ENCODE results near the gene ACHE.

The ACHE gene

GRCh38 chr7:100884736-100885439, 10.8 kb downstream of the ACHE start:
- no peak for DNase-seq (ENCODE audit: low spot score)

GRCh38 chr7:100882785-100883526, 12.7 kb downstream of the ACHE start:
- no peak for DNase-seq (ENCODE audit: low spot score)

- no peak for DNase-seq (ENCODE audit: low spot score)
Measured at GRCh38 chr7:100882201-100882600, 13.5 kb downstream of the ACHE start.

- no peak for DNase-seq (ENCODE audit: low spot score)
Measured at GRCh38 chr7:100881136-100881535, 14.6 kb downstream of the ACHE start.

GRCh38 chr7:100880645-100881044, 15.0 kb downstream of the ACHE start:
- DNase-seq (ENCODE audit: low spot score) = no peak

GRCh38 chr7:100879685-100880261, 15.9 kb downstream of the ACHE start:
- peak; percentile 39 for DNase-seq (ENCODE audit: low spot score)

- DNase-seq (ENCODE audit: low spot score) = no peak
Measured at GRCh38 chr7:100878685-100879084, 17.0 kb downstream of the ACHE start.

- DNase-seq (ENCODE audit: low spot score) = no peak
Measured at GRCh38 chr7:100878013-100878412, 17.7 kb downstream of the ACHE start.

GRCh38 chr7:100875356-100875751, 20.3 kb downstream of the ACHE start:
- no peak for DNase-seq (ENCODE audit: low spot score)

GRCh38 chr7:100874577-100875355, 20.9 kb downstream of the ACHE start, which contains the start of gene SRRT:
Gene SRRT, plus strand, starts transcription at chr7:100875103. Its CDS starts 488 bp downstream, at chr7:100875591.
- DNase-seq (ENCODE audit: low spot score) = peak; percentile 99

- no peak for DNase-seq (ENCODE audit: low spot score)
Measured at GRCh38 chr7:100874300-100874576, 21.4 kb downstream of the ACHE start.

GRCh38 chr7:100873599-100874299, 21.9 kb downstream of the ACHE start:
- DNase-seq (ENCODE audit: low spot score) = no peak

GRCh38 chr7:100867776-100868485, 27.8 kb downstream of the ACHE start:
- no peak for DNase-seq (ENCODE audit: low spot score)

GRCh38 chr7:100867040-100867775, 28.5 kb downstream of the ACHE start, which contains the start of gene TRIP6:
Gene TRIP6, plus strand, starts transcription at chr7:100867387. Its CDS starts 111 bp downstream, at chr7:100867498.
- DNase-seq (ENCODE audit: low spot score) = peak; percentile 85

- no peak for DNase-seq (ENCODE audit: low spot score)
Measured at GRCh38 chr7:100866729-100867039, 29.0 kb downstream of the ACHE start.

GRCh38 chr7:100865938-100866728, 29.6 kb downstream of the ACHE start:
- DNase-seq (ENCODE audit: low spot score) = peak; percentile 81

- DNase-seq (ENCODE audit: low spot score) = peak; percentile 50
Measured at GRCh38 chr7:100865372-100865911, 30.2 kb downstream of the ACHE start.

GRCh38 chr7:100864263-100864845, 31.3 kb downstream of the ACHE start:
- DNase-seq (ENCODE audit: low spot score) = no peak

GRCh38 chr7:100863406-100863950, 32.2 kb downstream of the ACHE start:
- no peak for DNase-seq (ENCODE audit: low spot score)
